Measurements from ENCODE around the gene HAX1. TPM values are rescaled to one million over a fixed set of nuclear protein-coding genes. Genes with fewer than 3 reads are reported as not detected.
A peak's percentile ranks its signal among the peaks of the same experiment; 100 is the strongest.
"Not testable (repeated sequence)": the region's sequence is repeated elsewhere in the genome, so short reads cannot be mapped to it uniquely, and the experiment has no call there.

HAX1 gene
- polyA plus RNA-seq, 3 donors = 81.7 to 83.6 (median 82.4) TPM

DNA sequence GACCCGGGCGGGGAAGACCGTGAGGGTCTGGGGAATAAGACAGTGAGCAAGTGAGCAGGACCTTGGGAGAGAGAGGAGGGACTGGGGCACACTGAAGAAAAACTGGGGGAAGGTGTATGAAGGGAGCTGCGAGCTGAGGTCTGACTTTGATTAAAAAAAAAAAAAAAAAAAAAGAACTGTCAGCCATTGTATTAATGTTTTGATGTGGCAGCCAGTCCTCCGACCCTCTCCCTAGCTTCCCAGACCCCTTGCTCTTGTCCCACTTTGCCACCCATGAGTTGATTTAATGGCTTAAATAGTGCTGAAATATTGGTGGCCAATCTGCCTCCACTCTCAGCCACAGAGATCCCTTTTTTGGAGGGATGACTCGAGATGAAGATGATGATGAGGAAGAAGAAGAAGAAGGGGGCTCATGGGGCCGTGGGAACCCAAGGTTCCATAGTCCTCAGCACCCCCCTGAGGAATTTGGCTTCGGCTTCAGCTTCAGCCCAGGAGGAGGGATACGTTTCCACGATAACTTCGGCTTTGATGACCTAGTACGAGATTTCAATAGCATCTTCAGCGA lies 652 bp downstream of the HAX1 start:
- DNase-seq (ENCODE audit: low read depth in 3 of 3, low spot score in 2 of 3) = peak in 1 of 3 donors; percentile 1

GRCh38 chr1:154276797-154277196 lies 4.4 kb downstream of the HAX1 start:
- DNase-seq (ENCODE audit: low read depth in 3 of 3, low spot score in 2 of 3) = no peak

DNA sequence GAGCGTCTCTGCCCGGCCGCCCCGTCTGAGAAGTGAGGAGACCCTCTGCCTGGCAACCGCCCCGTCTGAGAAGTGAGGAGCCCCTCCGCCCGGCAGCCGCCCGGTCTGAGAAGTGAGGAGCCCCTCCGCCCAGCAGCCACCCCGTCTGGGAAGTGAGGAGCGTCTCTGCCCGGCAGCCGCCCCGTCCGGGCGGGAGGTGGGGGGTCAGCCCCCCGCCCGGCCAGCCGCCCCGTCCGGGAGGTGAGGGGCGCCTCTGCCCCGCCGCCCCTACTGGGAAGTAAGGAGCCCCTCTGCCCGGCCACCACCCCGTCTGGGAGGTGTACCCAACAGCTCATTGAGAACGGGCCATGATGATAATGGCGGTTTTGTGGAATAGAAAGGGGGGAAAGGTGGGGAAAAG lies 15.2 kb downstream of the HAX1 start:
- DNase-seq (ENCODE audit: low read depth in 3 of 3, low spot score in 2 of 3) = not testable (repeated sequence)

- no peak for DNase-seq (ENCODE audit: low read depth in 3 of 3, low spot score in 2 of 3)
Measured at GRCh38 chr1:154288661-154289060, 16.2 kb downstream of the HAX1 start.

DNA sequence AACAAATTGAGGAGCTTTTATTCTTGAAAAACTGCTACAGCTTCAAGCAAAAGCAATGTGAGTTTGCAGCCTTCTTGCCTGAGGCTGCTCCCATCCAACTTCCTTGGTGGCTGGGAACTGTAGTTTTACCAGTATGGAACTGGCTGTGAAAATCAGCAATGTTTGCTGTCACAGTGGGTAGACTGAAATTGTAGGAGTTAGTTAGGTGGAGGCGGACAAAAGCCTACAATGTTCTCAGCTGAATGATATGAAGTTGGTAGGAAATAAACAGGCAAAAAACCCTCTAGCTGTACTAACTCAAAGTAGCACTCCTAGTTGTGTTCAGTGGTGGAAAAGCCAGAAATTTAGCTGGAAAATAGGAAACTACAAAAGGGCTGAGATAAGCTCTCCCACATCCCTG lies 18.5 kb downstream of the HAX1 start:
- no peak for DNase-seq (ENCODE audit: low read depth in 3 of 3, low spot score in 2 of 3)

- no peak for DNase-seq (ENCODE audit: low read depth in 3 of 3, low spot score in 2 of 3)
Measured at GRCh38 chr1:154295408-154296235, 23.2 kb downstream of the HAX1 start.

DNA sequence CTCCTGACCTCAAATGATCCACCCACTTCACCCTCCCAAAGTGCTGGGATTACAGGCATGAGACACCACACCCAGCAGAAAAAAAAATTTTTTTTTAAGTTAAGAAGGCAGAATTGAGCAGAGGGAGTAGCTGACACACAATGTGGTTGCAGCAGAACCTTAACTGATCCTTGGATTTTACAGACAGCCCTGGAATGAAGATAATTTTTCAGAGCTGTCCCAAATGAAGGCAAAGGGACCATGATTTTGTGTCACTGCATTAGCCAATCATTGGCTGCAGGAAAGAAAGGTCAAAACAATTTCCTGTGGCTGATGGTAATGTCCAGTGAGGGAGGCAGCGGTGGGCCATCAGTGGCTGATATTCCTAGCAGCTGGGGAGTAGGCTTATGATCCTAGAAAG lies 29.2 kb downstream of the HAX1 start:
- DNase-seq (ENCODE audit: low read depth in 3 of 3, low spot score in 2 of 3) = no peak

DNA sequence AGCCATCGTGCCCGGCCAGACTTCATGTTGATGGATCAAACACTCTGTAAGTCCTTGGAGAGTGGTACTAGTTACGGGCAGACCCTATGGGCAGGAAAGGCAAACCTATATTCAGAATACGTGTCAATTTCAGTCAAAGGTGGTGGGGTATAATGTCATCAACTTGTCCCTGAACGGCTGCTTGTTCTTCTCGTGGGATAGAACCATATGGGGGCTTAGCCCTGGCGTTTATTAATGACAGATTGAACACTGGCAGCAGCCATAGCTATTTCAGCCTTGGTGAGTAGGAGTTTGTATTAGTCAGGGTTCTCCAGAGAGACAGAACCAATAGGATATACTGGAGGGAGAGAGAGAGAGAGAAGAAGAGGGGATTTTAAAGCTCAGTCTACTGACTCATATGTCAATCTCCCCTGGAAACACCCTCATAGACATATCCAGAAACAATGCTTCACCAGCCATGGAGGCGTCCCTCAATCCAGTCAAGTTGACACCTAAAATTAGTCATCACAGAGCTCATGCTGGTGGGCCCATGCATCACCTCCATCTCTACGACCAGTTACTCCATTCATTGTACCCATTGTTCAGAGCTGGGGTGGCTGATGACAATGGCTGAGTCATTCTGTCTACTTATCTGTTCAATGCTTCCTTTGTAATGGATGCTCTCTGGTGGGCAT lies 32.4 kb downstream of the HAX1 start:
- DNase-seq (ENCODE audit: low read depth in 3 of 3, low spot score in 2 of 3) = no peak

DNA sequence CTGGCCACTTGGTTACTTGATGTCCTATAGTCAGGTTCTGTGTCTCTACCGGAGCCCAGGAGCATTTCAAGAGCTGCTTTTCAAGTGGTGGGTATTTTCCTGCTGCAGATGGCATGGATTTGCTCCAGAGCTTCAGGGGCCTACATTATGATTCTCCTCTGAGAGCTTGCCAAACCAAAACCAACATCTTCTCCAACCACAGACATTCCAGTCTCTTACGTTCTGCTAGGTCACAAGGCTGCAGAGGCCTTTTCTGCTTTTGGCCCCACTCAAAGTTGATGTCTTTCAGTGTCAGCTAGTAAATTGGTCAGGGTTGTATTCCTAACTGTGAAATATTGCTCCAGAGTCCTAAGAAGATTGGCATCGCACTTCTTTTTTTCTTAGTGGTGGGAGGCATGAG lies 33.7 kb downstream of the HAX1 start:
- no peak for DNase-seq (ENCODE audit: low read depth in 3 of 3, low spot score in 2 of 3)

- not testable (repeated sequence) for DNase-seq (ENCODE audit: low read depth in 3 of 3, low spot score in 2 of 3)
Measured at GRCh38 chr1:154307670-154308270, 35.3 kb downstream of the HAX1 start.

DNA sequence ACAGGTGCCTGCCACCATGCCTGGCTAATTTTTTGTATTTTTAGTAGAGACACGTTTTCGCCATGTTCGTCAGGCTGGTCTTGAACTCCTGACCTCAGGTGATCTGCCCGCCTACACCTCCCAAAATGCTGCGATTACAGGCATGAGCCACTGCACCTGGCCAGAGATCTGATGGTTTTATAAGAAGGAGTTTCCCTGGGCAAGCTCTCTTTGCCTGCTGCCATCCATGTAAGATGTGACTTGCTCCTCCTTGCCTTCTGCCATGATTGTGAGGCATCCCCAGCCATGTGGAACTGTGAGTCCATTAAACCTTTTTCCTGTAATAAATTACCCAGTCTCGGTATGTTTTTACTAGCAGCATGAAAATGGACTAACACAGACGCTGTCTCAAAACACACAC lies 36.7 kb downstream of the HAX1 start:
- DNase-seq (ENCODE audit: low read depth in 3 of 3, low spot score in 2 of 3) = not testable (repeated sequence)

GRCh38 chr1:154312229-154313065 lies 40.0 kb downstream of the HAX1 start:
- DNase-seq (ENCODE audit: low read depth in 3 of 3, low spot score in 2 of 3) = not testable (repeated sequence)

- DNase-seq (ENCODE audit: low read depth in 3 of 3, low spot score in 2 of 3) = no peak
Measured at GRCh38 chr1:154313066-154313356, 40.6 kb downstream of the HAX1 start.

DNA sequence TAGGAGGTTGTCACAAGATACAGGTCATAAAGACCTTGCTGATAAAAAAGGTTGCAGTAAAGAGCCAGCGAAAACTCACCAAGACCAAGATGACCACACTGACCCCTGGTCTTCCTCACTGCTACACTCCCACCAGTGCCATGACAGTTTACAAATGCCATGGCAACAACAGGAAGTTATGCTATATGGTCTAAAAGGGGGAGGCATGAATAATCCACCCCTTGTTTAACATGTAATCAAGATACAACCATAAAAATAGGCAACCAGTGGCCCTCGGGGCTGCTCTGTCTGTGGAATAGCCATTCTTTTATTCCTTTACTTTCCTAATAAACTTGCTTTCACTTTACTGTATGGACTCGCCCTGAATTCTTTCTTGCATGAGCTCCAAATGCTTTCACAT lies 41.8 kb downstream of the HAX1 start:
- not testable (repeated sequence) for DNase-seq (ENCODE audit: low read depth in 3 of 3, low spot score in 2 of 3)

GRCh38 chr1:154316704-154317103 lies 44.3 kb downstream of the HAX1 start:
- no peak for DNase-seq (ENCODE audit: low read depth in 3 of 3, low spot score in 2 of 3)

- no peak for DNase-seq (ENCODE audit: low read depth in 3 of 3, low spot score in 2 of 3)
Measured at GRCh38 chr1:154318386-154318785, 46.0 kb downstream of the HAX1 start.

GRCh38 chr1:154320882-154321608 lies 48.6 kb downstream of the HAX1 start, which contains the start of gene AQP10:
TSS of gene AQP10 (plus strand) at chr1:154321093. CDS start at chr1:154321156, 63 bp downstream.
- DNase-seq (ENCODE audit: low read depth in 3 of 3, low spot score in 2 of 3) = no peak

- not testable (repeated sequence) for DNase-seq (ENCODE audit: low read depth in 3 of 3, low spot score in 2 of 3)
Measured at GRCh38 chr1:154321609-154321934, 49.1 kb downstream of the HAX1 start.

DNA sequence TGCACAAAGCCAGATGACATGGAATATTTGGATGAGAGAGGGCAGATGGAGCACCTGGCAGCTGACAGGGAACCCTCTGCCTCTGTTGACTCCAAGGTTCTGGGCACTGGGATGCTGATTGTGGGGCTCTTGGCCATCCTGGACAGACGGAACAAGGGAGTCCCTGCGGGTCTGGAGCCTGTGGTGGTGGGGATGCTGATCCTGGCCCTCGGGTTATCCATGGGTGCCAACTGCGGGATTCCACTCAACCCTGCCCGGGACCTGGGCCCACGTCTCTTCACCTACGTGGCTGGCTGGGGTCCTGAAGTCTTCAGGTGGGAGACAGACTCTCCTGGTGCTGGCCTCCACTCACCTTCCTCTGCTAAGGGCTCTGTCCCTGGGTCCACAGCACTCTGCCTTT lies 51.1 kb downstream of the HAX1 start:
- no peak for DNase-seq (ENCODE audit: low read depth in 3 of 3, low spot score in 2 of 3)

DNA sequence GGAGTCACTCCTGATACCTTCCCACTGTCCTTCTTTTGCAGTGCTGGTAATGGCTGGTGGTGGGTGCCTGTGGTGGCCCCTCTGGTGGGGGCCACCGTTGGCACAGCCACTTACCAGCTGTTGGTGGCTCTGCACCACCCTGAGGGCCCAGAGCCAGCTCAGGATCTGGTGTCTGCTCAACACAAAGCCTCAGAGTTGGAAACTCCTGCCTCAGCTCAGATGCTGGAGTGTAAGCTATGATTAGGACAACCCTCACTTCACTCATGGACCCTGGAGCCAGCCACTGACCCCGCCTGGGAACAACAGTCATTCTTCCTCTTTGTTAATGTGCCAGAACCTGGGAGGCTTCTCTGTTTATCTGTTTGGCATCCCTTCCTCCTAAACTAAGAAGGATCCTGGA lies 51.8 kb downstream of the HAX1 start:
- DNase-seq (ENCODE audit: low read depth in 3 of 3, low spot score in 2 of 3) = no peak
